SW480 (cell line): ENCODE measurements around the gene COMMD1.
"Not testable (repeated sequence)": the region's sequence is repeated elsewhere in the genome, so short reads cannot be mapped to it uniquely, and the experiment has no call there.

ENCODE experiments used
- DNase-seq: peaks from one replicate; pipeline ENCODE4 v3.0.0-alpha.2; 2016; ENCODE audit warnings: low spot score

Gene COMMD1

DNA sequence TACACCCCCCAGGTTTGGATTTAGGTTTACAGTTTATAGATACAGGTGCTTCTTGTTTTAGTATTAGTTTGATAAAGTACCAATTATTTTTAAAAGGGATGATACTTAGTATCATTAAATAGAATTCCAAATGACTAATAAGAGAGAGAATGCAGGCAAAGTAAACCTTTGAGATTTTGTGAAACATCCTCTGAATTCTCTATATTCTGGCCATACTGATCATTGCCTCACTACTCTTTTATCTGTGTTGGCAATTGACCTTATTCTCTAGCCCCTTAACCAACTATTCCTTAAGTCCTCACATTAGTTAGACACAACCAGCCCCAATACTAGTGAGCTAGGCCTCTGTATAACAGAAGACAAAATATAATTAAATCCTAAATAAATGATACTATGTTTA, 125.4 kb downstream of the COMMD1 start:
- DNase-seq: no peak

DNA sequence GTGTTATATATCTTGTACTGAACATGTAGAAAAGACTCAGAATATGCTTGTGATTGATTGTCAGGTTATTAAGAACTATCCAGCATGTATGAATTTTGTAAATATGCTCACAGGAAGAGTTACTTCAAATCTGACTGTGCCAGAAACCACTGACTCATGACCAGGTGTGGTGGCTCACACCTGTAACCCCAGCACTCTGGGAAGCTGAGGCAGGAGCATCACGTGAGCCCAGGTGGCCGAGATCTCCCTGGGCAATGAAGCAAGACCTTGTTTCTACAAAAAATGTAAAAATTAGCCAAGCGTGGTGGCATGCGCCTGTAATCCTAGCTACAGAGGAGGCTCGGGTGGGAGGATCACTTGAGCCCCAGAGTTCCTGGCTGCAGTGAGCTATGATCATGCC, 126.6 kb downstream of the COMMD1 start:
- DNase-seq: no peak

DNA sequence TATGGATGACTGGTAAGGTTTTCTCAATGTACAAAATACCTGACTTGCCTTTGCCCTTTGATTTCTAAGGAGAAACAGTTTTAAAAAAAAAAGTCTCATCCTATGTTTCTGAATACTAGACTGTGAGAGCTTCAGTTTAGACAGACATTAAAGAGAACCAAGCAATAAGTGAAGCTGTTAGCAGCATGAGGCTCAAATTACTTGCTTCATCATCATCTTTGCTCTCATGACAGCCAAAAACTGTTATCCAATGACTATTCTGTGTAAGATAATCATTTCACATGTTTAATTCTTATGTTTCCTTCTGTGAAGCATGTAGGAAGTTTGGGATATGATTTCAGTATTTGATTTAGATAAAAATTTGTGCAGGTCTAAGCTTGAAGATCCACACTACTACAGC, 129.2 kb downstream of the COMMD1 start:
- no peak for DNase-seq

DNA sequence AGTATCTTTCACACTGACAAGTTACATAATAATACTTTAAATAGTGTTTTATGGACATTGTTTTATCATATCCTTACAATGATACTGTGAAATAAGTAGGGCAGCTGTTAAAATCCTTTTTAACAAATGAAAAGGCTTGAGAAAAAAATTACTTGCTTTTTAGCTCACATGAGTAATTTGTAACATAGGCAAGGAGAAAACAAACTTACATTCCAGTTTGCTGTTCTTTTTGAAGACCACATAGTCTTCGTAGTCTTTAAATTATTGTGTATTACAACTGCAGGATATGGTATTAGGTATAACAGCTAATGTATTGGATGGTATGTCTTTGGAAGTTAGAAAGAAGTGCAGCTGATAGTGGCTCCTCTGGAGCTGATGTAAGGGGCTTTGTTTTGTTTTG, 130.8 kb downstream of the COMMD1 start:
- no peak for DNase-seq

DNA sequence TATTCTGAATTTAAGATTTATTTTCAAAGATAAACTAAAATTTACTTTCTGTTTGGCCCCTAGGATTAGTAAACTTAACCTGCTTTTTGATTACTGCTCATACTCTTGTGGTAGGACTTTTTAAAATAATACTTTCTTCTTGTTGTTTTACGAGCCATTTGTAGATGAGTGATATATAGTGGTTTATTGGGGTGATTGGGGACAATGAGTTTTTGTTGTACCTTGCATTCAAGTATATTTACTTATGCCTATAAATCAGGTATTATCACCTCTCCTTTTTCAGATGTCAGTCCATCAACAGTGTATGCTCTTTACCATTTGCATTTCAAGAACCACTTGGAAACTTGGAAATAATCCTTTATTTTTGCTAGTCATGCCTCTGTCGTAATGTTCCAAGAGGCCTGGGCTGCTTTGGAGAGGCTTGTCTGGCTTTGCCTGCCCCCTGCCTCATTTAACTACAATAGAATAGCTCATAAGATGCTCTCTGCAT, 131.3 kb downstream of the COMMD1 start:
- no peak for DNase-seq

DNA sequence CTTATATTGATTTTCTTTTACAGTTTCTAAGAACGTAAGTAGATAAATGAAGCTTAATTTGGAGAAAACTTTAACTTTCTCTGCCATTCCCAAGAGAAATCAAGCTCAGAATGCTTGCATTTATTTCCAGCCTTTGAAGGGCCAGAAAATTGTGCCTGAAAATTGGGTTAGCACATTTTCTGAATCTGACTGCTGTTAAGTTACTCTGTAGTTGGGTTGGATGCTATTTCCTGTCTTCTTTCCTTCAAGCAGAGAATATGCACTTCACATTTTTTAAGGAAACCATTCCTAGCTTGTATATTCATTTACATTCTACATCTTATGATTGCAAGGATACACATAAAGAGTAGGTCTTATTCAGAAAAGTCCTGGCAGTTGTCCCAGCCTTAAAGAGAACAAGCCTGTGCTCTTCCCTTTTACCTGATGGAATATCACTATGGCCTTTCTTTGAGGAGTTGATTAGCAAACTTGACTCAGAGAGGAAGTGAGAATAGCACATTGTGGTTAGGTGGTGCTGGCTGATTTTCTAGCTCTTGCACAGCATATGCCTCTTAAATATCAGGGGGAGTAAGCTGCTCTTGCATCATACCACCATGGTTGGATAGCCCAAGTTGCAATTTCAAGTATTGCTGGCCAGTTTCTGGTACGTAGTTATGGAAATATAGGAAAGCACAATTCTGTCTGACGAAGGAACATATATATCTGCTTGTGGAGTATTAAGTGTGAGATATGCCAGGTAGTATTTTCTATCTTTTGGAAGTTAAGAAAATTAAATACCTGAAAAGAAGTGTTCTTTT, 133.7 kb downstream of the COMMD1 start:
- DNase-seq: no peak

DNA sequence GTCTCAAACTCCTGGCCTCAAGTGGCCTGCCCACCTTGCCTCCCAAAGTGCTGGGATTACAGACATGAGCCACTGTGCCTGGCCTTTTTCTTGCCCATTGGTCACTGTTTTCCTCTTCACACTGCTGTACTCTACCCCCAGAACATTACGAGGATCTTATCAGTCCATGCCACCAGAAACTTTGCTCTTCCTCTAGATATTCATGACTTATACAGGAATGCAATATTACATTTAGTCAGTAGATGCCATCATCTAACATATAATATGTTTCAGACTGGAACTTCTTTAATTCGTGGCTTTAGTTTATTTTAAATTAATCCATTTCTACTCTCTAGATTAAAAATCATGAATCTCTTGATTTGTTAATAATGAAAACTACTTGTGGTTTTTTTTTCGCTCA, 135.5 kb downstream of the COMMD1 start:
- no peak for DNase-seq

DNA sequence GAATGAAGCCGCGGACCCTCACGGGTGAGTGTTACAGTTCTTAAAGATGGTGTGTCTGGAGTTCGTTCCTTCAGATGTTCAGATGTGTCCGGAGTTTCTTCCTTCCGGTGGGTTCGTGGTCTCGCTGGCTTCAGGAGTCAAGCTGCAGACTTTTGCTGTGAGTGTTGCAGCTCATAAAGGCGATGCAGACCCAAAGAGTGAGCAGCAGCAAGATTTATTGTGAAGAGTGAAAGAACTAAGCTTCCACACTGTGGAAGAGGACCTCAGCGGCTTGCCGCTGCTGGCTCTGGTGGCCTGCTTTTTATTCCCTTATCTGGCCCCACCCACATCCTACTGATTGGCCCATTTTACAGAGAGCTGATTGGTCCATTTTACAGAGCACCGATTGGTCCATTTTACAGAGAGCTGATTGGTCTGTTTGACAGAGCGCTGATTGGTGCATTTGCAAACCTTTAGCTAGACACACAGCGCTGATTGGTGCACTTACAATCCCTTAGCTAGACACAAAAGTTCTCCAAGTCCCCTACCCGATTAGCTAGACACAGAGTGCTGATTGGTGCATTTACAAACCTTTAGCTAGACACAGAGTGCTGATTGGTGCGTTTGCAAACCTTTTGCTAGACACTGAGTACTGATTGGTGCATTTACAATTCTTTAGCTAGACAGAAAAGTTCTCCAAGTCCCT, 136.4 kb downstream of the COMMD1 start:
- DNase-seq: not testable (repeated sequence)

DNA sequence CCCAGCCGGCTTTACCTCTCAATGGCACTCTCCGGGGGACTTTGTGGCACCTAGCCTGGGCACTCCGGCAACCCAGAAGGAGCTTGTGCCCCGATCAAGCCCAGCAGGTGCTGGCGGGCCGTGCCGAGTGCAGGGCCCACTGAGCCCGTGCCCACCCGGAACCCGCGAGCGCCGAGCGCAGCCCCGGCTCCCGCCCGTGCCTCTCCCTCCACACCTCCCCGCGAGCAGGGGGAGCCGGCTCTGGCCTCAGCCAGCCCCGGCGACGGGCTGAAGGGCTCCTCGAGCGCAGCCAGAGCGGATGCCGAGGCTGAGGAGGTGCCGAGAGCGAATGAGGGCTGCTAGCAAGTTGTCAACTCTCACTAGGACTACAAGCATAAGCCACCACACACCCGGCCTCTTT, 136.9 kb downstream of the COMMD1 start:
- no peak for DNase-seq

DNA sequence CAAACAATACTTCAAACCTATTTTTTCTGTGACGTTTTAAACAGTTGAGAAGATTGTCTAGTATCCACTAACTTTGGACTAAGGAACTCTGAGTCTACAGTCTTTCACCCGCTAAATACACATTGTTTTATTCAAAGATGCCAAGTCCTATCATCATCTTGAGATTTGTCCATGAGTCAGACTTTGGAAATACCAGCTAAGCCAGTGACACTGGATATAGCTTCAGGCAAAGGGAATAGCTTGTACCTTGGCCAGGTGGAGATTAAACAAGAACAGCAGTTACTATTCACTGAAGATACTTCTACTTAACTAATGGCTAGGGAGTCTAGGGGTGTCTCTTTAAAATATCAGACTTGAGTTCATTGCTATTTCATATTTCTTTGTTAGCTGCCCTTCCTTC, 137.5 kb downstream of the COMMD1 start:
- DNase-seq: no peak

DNA sequence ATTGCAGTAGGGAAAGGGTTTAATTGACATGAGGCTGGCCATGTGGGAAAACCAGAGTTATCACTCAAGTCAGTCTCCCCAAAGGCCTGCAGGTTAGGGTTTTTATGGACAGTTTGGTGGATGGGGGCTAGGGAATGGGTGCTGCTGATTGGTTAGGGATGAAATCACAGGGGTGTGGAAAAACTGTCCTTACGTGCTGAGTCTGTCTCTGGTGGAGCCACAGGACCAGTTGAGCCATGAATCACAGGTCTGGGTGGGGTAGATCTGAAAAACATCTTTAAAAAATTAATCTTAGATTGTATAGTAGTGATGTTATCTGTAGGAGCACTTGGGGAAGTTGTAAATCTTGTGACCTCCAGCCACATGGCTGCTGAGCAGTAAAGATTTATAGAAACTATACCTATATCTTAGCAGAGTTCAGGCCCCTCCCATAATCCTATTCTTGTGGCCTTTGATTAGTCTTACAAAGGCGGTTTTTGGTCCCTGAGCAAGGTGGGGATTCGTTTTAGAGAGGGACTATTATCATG, 139.6 kb downstream of the COMMD1 start:
- DNase-seq: no peak

DNA sequence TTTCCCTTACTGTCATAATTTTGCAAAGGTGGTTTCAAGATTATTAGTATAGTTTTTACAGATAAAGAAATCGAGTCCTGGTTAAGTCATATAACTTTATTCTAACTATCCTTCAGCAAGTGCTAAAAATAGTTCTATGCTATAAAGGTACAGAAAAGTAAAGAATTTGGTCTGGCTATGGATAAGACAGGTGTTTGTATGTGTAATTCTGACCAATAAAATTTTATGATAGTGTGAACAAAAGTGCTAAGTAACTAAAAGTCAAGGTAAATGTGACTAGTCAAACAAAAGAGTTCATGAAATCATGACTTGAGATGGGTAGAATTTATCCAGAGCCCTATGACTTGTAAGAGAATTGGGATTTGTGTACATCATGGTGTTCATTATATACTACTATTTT, 140.7 kb downstream of the COMMD1 start:
- no peak for DNase-seq

DNA sequence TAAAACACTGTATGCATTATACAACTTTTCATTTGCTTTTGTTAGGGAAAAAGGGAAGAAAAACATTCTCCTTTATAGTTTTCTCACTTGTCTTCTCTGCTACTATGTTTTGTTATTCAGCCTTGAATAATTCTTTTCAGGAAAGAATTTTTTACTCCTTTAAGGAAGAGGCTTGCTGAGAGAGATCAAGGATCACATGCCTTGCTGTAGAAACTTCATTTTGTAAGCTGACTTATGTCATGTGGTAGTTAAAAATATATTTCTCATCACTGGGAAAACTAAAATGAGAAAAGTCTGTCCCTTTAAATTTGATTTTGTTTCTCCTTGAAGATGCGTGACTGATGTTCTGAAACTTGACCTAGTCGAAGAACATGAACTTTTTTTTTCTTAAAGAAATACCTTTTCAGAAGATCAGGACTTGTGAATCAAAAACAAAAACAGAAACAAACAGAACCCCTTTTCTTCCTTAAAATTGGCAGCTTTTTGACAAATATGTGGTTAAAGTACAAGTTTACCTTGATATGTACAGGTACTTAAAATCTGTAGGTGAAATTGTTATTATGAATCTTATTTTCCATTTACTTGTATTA, 145.1 kb downstream of the COMMD1 start:
- no peak for DNase-seq

DNA sequence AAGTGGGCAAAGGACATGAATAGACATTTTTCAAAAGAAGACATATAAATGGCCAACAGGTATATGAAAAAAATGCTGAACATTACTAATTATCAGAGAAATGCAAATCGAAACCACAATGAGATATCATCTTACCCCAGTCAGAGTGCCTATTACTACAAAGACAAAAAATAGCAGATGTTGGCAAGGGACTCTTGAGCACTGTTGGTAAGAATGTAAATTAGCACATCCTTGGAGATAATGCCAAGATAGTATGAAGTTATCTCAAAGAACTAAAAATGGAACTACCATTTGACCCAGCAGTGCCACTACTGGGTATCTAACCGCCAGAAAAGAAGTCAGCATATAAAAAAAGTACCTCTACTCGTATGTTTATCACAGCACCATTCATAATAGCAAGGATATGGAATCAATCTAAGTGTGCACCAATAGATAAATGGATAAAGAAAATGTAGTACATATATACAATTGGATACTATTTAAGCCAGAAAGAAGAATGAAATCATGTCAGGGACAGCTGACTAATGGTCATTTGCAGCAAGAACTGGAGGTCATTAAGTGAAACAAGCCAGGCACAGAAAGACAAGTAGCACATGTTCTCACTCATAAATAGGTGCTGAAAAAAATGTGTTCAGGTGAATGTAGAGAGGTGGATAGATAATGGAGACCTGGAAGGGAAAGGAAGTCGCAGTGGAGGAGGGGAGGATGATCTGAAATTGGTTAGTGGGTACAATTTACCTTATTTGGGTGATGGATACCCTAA, 148.7 kb downstream of the COMMD1 start:
- no peak for DNase-seq

DNA sequence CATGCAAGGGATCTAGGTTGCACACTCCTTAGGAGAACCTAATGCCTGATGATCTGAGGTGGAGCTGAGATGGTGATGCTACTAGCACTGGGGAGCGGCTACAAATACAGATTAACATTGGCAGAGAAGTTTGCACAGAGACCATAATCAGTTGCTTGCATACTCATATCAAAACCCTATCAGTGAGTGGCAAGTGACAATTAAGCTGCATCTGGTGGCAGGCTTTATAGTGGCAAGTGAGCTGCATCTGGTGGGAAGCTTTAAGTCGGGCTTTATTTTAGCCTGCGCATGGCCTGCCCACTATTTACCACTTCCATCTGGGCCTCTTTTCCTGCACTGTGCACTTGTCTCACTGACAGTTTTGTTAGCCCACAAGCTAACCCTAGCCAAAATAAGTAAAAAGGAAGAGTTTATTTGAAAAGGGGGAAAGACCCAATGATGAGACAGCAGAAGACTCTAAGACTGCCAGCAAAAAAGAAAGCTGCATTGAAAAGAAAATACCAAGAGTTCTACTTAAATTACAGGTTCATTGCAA, 149.5 kb downstream of the COMMD1 start:
- DNase-seq: no peak

DNA sequence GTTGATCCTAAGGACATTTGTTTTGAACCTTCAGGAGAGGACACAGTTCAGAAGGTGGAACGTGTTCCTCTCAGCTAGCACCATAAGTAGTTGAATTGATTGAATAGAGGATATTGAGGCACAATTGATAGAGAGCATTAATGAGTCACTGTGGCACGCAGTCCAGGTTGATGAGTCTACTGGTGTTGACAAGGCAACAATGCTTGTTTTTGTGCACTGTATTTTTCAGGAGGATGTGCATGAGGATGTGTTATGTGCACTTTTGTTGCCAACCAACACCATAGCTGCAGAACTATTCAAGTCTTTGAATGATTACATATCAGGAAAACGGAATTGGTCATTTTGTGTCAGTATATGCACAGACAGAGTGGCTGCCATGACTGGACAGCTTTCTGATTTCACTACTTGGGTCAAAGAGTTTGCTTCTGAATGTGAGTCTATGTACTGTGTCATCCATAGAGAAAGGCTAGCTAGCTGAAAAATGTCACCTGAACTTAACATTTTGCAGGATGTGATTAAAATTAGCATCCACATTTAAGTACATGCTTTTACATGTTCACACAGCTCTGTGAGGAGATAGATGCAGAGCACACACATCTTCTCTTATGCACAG, 150.4 kb downstream of the COMMD1 start:
- no peak for DNase-seq

DNA sequence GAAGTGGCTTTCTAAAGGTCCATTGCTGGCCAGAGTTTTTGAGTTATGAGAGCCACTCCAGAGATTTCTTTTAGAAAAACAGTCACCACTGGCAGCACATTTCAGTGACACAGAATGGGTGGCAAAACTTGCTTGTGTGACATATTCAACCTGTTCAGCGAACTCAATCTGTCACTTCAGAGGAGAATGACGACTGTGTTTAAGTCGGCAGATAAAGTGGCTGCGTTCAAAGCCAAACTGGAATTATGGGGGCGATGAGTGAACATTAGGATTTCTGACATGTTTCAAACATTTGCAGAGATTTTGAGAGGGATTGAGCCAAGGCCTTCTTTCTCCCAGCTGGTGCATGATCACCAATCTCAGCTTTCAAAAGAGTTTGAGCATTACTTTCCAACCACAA, 150.9 kb downstream of the COMMD1 start:
- no peak for DNase-seq

DNA sequence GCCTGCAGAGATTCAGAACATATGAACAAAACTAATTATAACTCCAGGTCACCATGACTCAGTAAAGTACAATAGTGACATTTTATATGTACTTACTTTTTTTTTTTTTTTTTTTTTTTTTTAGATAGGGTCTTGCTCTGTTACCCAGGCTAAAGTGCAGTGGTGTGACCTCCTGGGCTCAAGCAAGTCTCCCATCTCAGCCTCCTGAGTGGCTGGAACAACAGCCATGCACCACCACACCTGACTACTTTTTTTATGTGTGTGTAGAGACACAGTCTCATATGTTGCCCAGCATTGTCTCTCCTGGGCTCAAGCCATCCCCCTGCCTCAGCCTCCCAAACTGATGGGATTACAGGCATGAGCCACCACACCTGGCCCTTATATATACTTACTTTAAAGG, 159.8 kb downstream of the COMMD1 start:
- DNase-seq: no peak

DNA sequence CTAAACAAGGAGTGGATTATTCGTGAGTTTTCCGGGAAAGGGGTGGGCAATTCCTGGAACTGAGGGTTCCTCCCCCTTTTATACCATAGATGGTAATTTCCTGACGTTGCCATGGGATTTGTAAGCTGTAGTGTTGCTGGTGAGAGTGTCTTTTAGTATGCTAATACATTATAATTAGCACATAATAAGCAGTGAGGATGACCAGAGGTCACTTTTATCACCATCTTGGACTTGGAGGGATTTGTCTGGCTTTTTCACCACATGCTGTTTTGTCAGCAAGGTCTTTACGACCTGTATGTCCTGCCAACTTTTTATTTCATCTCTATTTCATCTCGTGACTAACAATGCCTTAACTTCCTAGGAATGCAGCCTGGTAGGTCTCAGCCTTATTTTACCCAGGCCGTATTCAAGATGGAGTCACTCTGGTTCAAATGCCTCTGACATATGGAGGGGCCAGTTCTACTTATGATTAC, 165.7 kb downstream of the COMMD1 start:
- no peak for DNase-seq

DNA sequence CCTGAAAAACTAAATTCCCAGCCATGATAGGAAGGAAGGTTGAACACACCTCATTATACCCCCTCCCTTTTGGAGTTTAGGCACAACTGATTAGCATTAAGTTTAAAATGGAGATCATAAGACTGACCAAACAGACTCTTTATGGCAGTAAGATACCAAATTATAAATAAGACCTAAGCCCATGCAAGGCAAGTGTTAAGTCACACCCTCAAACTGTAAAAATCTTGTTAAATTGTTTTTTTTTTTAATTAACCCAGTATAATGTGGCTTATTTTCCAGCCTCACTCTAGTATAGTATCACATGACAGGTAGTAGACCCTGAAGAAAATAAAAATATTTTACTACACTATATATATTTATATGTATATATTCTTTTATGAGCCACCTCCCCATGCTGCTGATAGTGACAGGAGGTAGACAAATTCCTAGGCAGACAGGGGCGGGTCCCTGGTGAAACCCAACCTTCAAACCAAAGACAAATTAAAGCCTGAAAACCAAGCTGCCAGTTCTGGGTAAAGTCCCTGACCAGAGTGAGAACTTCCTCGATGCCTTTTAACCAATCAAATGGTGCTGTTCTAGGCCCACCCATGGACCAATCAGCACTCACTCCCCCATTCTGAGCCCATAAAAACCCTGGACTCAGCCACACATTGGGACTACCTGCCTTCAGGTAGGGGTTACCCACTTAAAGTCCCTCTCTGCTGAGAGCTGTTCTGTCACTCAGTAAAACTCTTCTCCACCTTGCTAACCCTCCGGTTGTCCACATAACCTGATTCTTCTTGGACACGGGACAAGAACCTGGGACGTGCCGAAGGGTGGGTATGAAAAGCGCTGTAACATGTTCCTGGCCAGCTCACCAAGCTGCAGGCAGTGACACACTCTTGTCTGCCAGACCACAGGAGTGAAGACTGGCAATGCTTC, 166.5 kb downstream of the COMMD1 start:
- no peak for DNase-seq
